DMS79 (cell line): ENCODE results near the gene EFS.

Source experiments
- DNase-seq: peaks from one replicate; lab custom pipeline; 2025; lab: John Stamatoyannopoulos, UW

Gene EFS

GRCh38 chr14:23358042-23358441 lies 6.9 kb downstream of the EFS start:
- DNase-seq = no peak

- no peak for DNase-seq
Measured at GRCh38 chr14:23357261-23357660, 7.7 kb downstream of the EFS start.

- no peak for DNase-seq
Measured at GRCh38 chr14:23356662-23357061, 8.3 kb downstream of the EFS start.

GRCh38 chr14:23355871-23356435 lies 9.0 kb downstream of the EFS start:
- no peak for DNase-seq

- no peak for DNase-seq
Measured at GRCh38 chr14:23354990-23355389, 10.0 kb downstream of the EFS start.

- no peak for DNase-seq
Measured at GRCh38 chr14:23353433-23353780, 11.6 kb downstream of the EFS start.

- peak; percentile 86 for DNase-seq
Measured at GRCh38 chr14:23352506-23353432, 12.2 kb downstream of the EFS start, which contains the start of gene SLC22A17. TSS of gene SLC22A17 (minus strand) at chr14:23352887.

GRCh38 chr14:23351681-23352505 lies 13.1 kb downstream of the EFS start:
- peak; percentile 42 for DNase-seq

GRCh38 chr14:23349156-23349845 lies 15.7 kb downstream of the EFS start:
- DNase-seq = no peak

GRCh38 chr14:23348297-23348655 lies 16.7 kb downstream of the EFS start:
- DNase-seq = no peak

- no peak for DNase-seq
Measured at GRCh38 chr14:23347406-23348296, 17.3 kb downstream of the EFS start.

GRCh38 chr14:23346693-23347405 lies 18.1 kb downstream of the EFS start:
- no peak for DNase-seq

GRCh38 chr14:23345987-23346692 lies 18.8 kb downstream of the EFS start:
- DNase-seq = no peak

- no peak for DNase-seq
Measured at GRCh38 chr14:23344481-23344880, 20.5 kb downstream of the EFS start.

- no peak for DNase-seq
Measured at GRCh38 chr14:23339506-23340268, 25.3 kb downstream of the EFS start.

- no peak for DNase-seq
Measured at GRCh38 chr14:23335623-23336022, 29.3 kb downstream of the EFS start.

GRCh38 chr14:23327947-23328744 lies 36.8 kb downstream of the EFS start:
- DNase-seq = peak; percentile 46
